Astrocyte of the cerebellum (primary cell): ENCODE measurements around the gene FGFR3.

Source experiments
- DNase-seq: peaks from one replicate; pipeline ENCODE4 v3.0.0-alpha.2; 2011; ENCODE audit warnings: low read depth
- H3K4me3 ChIP-seq: 2 replicates; pipeline ENCODE4 v1.5.1; 2011; ENCODE audit warnings: mild to moderate bottlenecking, low read depth, low read length, moderate library complexity
- CTCF ChIP-seq: IDR thresholded peaks from 2 replicates; pipeline ENCODE4 v1.5.1; 2012; ENCODE audit warnings: low read length, low read depth, moderate library complexity, mild to moderate bottlenecking; ENCODE audit errors: missing control alignments
- in situ Hi-C: cut with HindIII; loops from 2 replicates; pipeline ENCODE4 v1.10.0; 2017; ENCODE audit warnings: low sequenced_read_pairs

The FGFR3 gene

GRCh38 chr4:1750381-1751154 lies 42.5 kb upstream of the FGFR3 start:
- H3K4me3 ChIP-seq, result no peak overlapping the region
- no peak for TF ChIP-seq CTCF
- DNase-seq, result no peak
- in situ Hi-C loops, result no loop called here

GRCh38 chr4:1751155-1751918 lies 41.8 kb upstream of the FGFR3 start:
- DNase-seq, result no peak
- no peak overlapping the region for H3K4me3 ChIP-seq
- no peak for TF ChIP-seq CTCF
- in situ Hi-C loops, result no loop called here

- in situ Hi-C loops, result no loop called here
- DNase-seq, result no peak
- no peak overlapping the region for H3K4me3 ChIP-seq
- TF ChIP-seq CTCF, result no peak
Measured at GRCh38 chr4:1751919-1752283, 41.2 kb upstream of the FGFR3 start.

- no peak overlapping the region for H3K4me3 ChIP-seq
- DNase-seq, result no peak
- in situ Hi-C loops, result no loop called here
- TF ChIP-seq CTCF, result no peak
Measured at GRCh38 chr4:1752284-1753041, 40.6 kb upstream of the FGFR3 start.

GRCh38 chr4:1753294-1753696 lies 39.8 kb upstream of the FGFR3 start:
- DNase-seq, result no peak
- H3K4me3 ChIP-seq, result no peak overlapping the region
- no peak for TF ChIP-seq CTCF
- in situ Hi-C loops, result no loop called here

- no peak for TF ChIP-seq CTCF
- no peak overlapping the region for H3K4me3 ChIP-seq
- no peak for DNase-seq
- in situ Hi-C loops, result no loop called here
Measured at GRCh38 chr4:1753697-1754311, 39.3 kb upstream of the FGFR3 start.
